Activated T-cell treated with anti-CD3 and anti-CD28 coated beads, Interleukin-2, amount 50 U/mL, for 24 hours (primary cell): Measurements from ENCODE around the gene OPN3.
A peak's percentile ranks its signal among the peaks of the same experiment; 100 is the strongest.

Experiments used
- DNase-seq: peaks from one replicate; pipeline ENCODE4 v3.0.0-alpha.2; 2020
- H3K27ac Mint-ChIP-seq: 2 replicates; pipeline ENCODE4 v1.8.0; 2020; ENCODE audit warnings: mild to moderate bottlenecking, mixed read lengths
- H3K27me3 Mint-ChIP-seq: 2 replicates; pipeline ENCODE4 v1.8.0; 2020; ENCODE audit warnings: mixed read lengths
- H3K36me3 Mint-ChIP-seq: 2 replicates; pipeline ENCODE4 v1.8.0; 2020; ENCODE audit warnings: low read depth, mixed read lengths
- H3K4me1 Mint-ChIP-seq: 2 replicates; pipeline ENCODE4 v1.8.0; 2020; ENCODE audit warnings: low read depth, mixed read lengths
- H3K4me3 Mint-ChIP-seq: 2 replicates; pipeline ENCODE4 v1.8.0; 2020; ENCODE audit warnings: mild to moderate bottlenecking, moderate library complexity, mixed read lengths
- H3K9me3 Mint-ChIP-seq: 2 replicates; pipeline ENCODE4 v1.8.0; 2020; ENCODE audit warnings: mixed read lengths

OPN3 gene

DNA sequence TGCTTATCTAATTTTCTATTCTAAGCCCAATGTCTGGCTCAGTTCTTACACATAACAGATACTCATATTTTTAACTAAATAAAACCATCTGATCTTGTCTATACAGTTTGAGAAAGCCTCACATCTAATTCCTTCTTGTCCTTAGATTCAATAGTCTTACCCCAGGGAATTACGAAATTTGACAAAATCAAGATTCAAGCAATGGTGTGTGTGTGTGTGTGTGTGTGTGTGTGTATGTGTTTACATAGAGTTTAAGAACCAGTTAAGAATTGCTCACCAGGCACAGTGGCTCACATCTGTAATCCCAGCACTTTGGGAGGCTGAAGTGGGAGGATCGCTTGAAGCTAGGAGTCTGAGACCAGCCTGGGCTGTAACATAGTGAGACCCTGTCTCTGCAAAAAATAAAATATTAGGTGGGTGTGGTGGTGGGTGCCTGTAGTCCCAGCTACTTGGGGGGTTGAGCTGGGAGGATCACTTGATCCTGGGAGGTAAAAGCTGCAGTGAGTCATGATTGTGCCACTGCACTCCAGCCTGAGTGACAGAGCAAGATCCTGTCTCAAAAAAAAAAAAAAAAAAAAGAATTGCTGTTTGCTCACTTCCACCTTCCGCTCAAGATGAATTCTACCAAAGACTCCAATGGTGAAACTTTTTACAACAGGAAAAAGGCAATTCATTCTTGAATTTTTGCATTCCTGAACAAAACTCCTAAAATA lies 18.1 kb upstream of the OPN3 start:
- no peak for DNase-seq
- Mint-ChIP-seq H3K4me1 (peaks cover 6% of the 10 kb centered on the region), H3K9me3 (no peaks in the 10 kb centered on the region), H3K36me3 (no peaks in the 10 kb centered on the region), H3K4me3 (no peak overlapping the region), H3K27me3 (peaks cover 3% of the 10 kb centered on the region), H3K27ac (no peak overlapping the region)

- no peaks in the 10 kb centered on the region for H3K9me3 Mint-ChIP-seq
- H3K4me3 Mint-ChIP-seq = no peak overlapping the region
- peaks cover 3% of the 10 kb centered on the region for H3K27me3 Mint-ChIP-seq
These were observed 14.5 kb upstream of the OPN3 start for GRCh38 chr1:241654641-241655040.

GRCh38 chr1:241654019-241654418 lies 13.8 kb upstream of the OPN3 start:
- Mint-ChIP-seq H3K4me1 (peaks cover 1% of the 10 kb centered on the region), H3K9me3 (no peaks in the 10 kb centered on the region), H3K27ac (no peak overlapping the region), H3K4me3 (no peak overlapping the region), H3K27me3 (no peaks in the 10 kb centered on the region), H3K36me3 (no peaks in the 10 kb centered on the region)
- DNase-seq = no peak

More at GRCh38 chr1:241654641-241655040, 14.5 kb upstream of the OPN3 start:
- H3K4me1 Mint-ChIP-seq = peaks cover 1% of the 10 kb centered on the region
- H3K27ac Mint-ChIP-seq = no peak overlapping the region
- no peak for DNase-seq
- no peaks in the 10 kb centered on the region for H3K36me3 Mint-ChIP-seq

- Mint-ChIP-seq H3K36me3 (no peaks in the 10 kb centered on the region), H3K9me3 (no peaks in the 10 kb centered on the region), H3K27me3 (no peaks in the 10 kb centered on the region), H3K4me1 (no peaks in the 10 kb centered on the region), H3K27ac (no peak within 1 kb of the TSS), H3K4me3 (no peak within 1 kb of the TSS)
- no peak for DNase-seq
These were observed 11.8 kb upstream of the OPN3 start, which contains the start of gene WDR64 for GRCh38 chr1:241652012-241652411. WDR64 (plus strand) TSS chr1:241652281; CDS start chr1:241652485, 204 bp downstream.

- no peak for DNase-seq
- H3K27me3 Mint-ChIP-seq = no peaks in the 10 kb centered on the region
- H3K4me1 Mint-ChIP-seq = peaks cover 5% of the 10 kb centered on the region
- H3K27ac Mint-ChIP-seq = no peak overlapping the region
- H3K4me3 Mint-ChIP-seq = no peak overlapping the region
- no peaks in the 10 kb centered on the region for H3K9me3 Mint-ChIP-seq
- H3K36me3 Mint-ChIP-seq = no peaks in the 10 kb centered on the region
These were observed 8.0 kb upstream of the OPN3 start for GRCh38 chr1:241648159-241648558.

- no peaks in the 10 kb centered on the region for H3K36me3 Mint-ChIP-seq
- H3K9me3 Mint-ChIP-seq = peaks cover 1% of the 10 kb centered on the region
- peaks cover 5% of the 10 kb centered on the region for H3K4me1 Mint-ChIP-seq
- no peaks in the 10 kb centered on the region for H3K27me3 Mint-ChIP-seq
- DNase-seq = no peak
- no peak overlapping the region for H3K4me3 Mint-ChIP-seq
- H3K27ac Mint-ChIP-seq = no peak overlapping the region
These were observed 7.5 kb upstream of the OPN3 start for GRCh38 chr1:241647658-241648057.

DNA sequence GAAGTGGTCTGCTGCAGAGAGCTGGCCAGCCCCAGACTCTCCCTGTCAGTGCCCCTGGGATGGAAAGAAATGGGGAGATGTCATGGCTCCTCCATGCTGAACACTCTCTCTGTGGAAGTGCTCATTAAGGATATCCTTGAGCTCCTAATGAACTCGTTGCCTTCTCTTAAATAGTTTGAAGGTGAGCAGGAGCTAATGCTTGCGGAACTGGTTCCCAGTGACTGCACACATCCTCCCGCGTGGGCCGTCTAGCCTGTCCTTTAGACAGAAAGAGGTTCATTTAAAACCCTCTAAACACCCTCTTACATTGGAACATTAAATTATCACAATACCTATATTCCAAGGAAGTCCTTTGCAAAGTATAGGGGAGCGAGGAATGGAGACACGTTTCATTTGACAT lies 6.0 kb upstream of the OPN3 start:
- Mint-ChIP-seq H3K36me3 (no peaks in the 10 kb centered on the region), H3K9me3 (peaks cover 9% of the 10 kb centered on the region), H3K4me1 (peaks cover 5% of the 10 kb centered on the region), H3K27me3 (no peaks in the 10 kb centered on the region), H3K27ac (no peak overlapping the region), H3K4me3 (no peak overlapping the region)
- no peak for DNase-seq

- H3K9me3 Mint-ChIP-seq = peaks cover 9% of the 10 kb centered on the region
- peaks cover 14% of the 10 kb centered on the region for H3K4me1 Mint-ChIP-seq
- H3K36me3 Mint-ChIP-seq = no peaks in the 10 kb centered on the region
- H3K27ac Mint-ChIP-seq = no peak overlapping the region
- no peak overlapping the region for H3K4me3 Mint-ChIP-seq
- H3K27me3 Mint-ChIP-seq = no peaks in the 10 kb centered on the region
- no peak for DNase-seq
These were observed 5.0 kb upstream of the OPN3 start for GRCh38 chr1:241645199-241645598.

- Mint-ChIP-seq H3K36me3 (peaks cover 2% of the 10 kb centered on the region), H3K4me3 (no peak overlapping the region), H3K27ac (no peak overlapping the region), H3K4me1 (peaks cover 15% of the 10 kb centered on the region), H3K27me3 (no peaks in the 10 kb centered on the region), H3K9me3 (peaks cover 9% of the 10 kb centered on the region)
- no peak for DNase-seq
These were observed 4.1 kb upstream of the OPN3 start for GRCh38 chr1:241644259-241644658.

GRCh38 chr1:241642593-241642944 lies 2.4 kb upstream of the OPN3 start:
- Mint-ChIP-seq H3K36me3 (peaks cover 15% of the 10 kb centered on the region), H3K4me3 (no peak overlapping the region), H3K9me3 (peaks cover 9% of the 10 kb centered on the region)

GRCh38 chr1:241641773-241642592 lies 1.8 kb upstream of the OPN3 start:
- Mint-ChIP-seq H3K4me3 (no peak overlapping the region), H3K27ac (no peak overlapping the region)
- DNase-seq = no peak

More at GRCh38 chr1:241642593-241642944, 2.4 kb upstream of the OPN3 start:
- no peak overlapping the region for H3K27ac Mint-ChIP-seq
- DNase-seq = no peak
- peaks cover 30% of the 10 kb centered on the region for H3K4me1 Mint-ChIP-seq
- no peaks in the 10 kb centered on the region for H3K27me3 Mint-ChIP-seq

GRCh38 chr1:241640867-241641622 lies 876 bp upstream of the OPN3 start:
- peaks cover 9% of the 10 kb centered on the region for H3K9me3 Mint-ChIP-seq
- peaks cover 42% of the 10 kb centered on the region for H3K4me1 Mint-ChIP-seq
- no peaks in the 10 kb centered on the region for H3K27me3 Mint-ChIP-seq
- H3K4me3 Mint-ChIP-seq = peak overlapping the region; percentile 46
- H3K27ac Mint-ChIP-seq = peak overlapping the region; percentile 79
- DNase-seq = peak; percentile 31
- peaks cover 28% of the 10 kb centered on the region for H3K36me3 Mint-ChIP-seq

More at GRCh38 chr1:241641773-241642592, 1.8 kb upstream of the OPN3 start:
- H3K9me3 Mint-ChIP-seq = peaks cover 9% of the 10 kb centered on the region
- H3K4me1 Mint-ChIP-seq = peaks cover 36% of the 10 kb centered on the region
- H3K27me3 Mint-ChIP-seq = no peaks in the 10 kb centered on the region
- H3K36me3 Mint-ChIP-seq = peaks cover 21% of the 10 kb centered on the region

DNA sequence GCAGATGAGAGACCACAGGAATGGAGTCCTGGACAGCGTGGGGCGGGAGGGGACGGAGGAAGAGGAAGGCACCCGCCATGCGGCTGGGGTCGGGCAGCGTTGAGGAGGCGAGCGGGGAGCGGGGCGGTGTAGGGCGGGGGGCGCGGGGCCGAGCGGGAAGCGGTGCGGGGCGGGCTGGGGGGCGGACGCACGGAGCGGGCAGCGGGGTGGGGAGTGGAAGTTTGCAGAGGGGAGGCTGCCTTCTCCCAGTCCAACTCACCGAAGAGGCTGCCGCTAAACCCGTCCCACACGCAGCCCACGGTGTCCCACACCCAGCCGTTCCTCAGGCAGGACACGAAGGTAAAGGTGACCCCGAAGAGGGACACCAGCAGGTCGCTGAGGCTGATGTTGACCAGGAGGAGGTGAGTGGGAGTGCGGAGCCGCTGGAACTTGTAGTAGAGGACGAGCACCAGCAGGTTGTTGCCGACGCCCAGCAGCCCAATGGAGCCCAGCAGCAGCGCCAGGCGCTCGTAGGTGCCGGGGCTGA lies 483 bp downstream of the OPN3 start:
- DNase-seq = peak; percentile 78
- Mint-ChIP-seq H3K4me3 (peak overlapping the region; percentile 88), H3K4me1 (peaks cover 55% of the 10 kb centered on the region), H3K9me3 (peaks cover 9% of the 10 kb centered on the region), H3K27me3 (no peaks in the 10 kb centered on the region), H3K27ac (peak overlapping the region; percentile 89), H3K36me3 (peaks cover 41% of the 10 kb centered on the region)

GRCh38 chr1:241638909-241639622 lies 1.1 kb downstream of the OPN3 start:
- Mint-ChIP-seq H3K36me3 (peaks cover 47% of the 10 kb centered on the region), H3K27me3 (no peaks in the 10 kb centered on the region), H3K4me1 (peaks cover 59% of the 10 kb centered on the region), H3K9me3 (peaks cover 9% of the 10 kb centered on the region), H3K4me3 (peak overlapping the region; percentile 88), H3K27ac (peak overlapping the region; percentile 89)
- no peak for DNase-seq
